ENCODE data around the gene KCNE2.

The KCNE2 gene

GRCh38 chr21:34340061-34340460 lies 23.7 kb upstream of the KCNE2 start:
- no peaks in the 10 kb centered on the region for H3K4me1 ChIP-seq (ENCODE audit: insufficient read depth, low read length)
- no peaks in the 10 kb centered on the region for H3K9me3 ChIP-seq (ENCODE audit: insufficient read depth, low read depth, low read length)
- no peaks in the 10 kb centered on the region for H3K36me3 ChIP-seq (ENCODE audit: insufficient read depth, low read depth, low read length)
- H3K27ac ChIP-seq (ENCODE audit: low read length): no peak overlapping the region
- H3K9ac ChIP-seq (ENCODE audit: low read depth, low read length): no peak overlapping the region
- H3K4me3 ChIP-seq (ENCODE audit: low read length): no peak overlapping the region
- H3K27me3 ChIP-seq (ENCODE audit: insufficient read depth, low read length): no peaks in the 10 kb centered on the region

- H3K9me3 ChIP-seq (ENCODE audit: insufficient read depth, low read depth, low read length): no peaks in the 10 kb centered on the region
- no peak overlapping the region for H3K4me3 ChIP-seq (ENCODE audit: low read length)
- no peaks in the 10 kb centered on the region for H3K4me1 ChIP-seq (ENCODE audit: insufficient read depth, low read length)
- H3K27me3 ChIP-seq (ENCODE audit: insufficient read depth, low read length): no peaks in the 10 kb centered on the region
- H3K9ac ChIP-seq (ENCODE audit: low read depth, low read length): no peak overlapping the region
- no peak overlapping the region for H3K27ac ChIP-seq (ENCODE audit: low read length)
- no peaks in the 10 kb centered on the region for H3K36me3 ChIP-seq (ENCODE audit: insufficient read depth, low read depth, low read length)
These were observed 21.3 kb upstream of the KCNE2 start for GRCh38 chr21:34342476-34342875.

DNA sequence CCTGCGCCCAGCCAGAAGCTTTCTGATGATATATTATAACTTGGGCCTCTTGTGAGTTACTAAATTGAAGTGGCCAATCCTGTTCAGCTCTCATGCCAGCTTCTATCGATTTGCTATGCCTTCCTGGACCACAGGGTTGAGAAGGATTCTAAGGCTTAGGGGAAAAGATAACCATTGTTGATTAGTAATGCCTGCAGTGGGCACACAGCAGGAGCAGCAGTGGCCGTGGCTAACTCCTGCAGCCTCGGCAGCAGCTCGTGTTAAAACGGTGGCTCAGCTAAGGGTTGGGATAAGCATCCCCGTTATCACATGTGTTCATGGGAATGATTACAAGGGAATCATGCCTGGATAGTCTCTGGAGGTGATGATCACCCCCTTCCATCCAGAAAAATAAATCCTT lies 20.5 kb upstream of the KCNE2 start:
- Histone ChIP-seq H3K4me3 (ENCODE audit: low read length) (no peak overlapping the region), H3K9me3 (ENCODE audit: insufficient read depth, low read depth, low read length) (no peaks in the 10 kb centered on the region), H3K4me1 (ENCODE audit: insufficient read depth, low read length) (no peaks in the 10 kb centered on the region), H3K9ac (ENCODE audit: low read depth, low read length) (no peak overlapping the region), H3K27me3 (ENCODE audit: insufficient read depth, low read length) (no peaks in the 10 kb centered on the region), H3K36me3 (ENCODE audit: insufficient read depth, low read depth, low read length) (no peaks in the 10 kb centered on the region), H3K27ac (ENCODE audit: low read length) (no peak overlapping the region)

- H3K27me3 ChIP-seq (ENCODE audit: insufficient read depth, low read length): no peaks in the 10 kb centered on the region
- no peaks in the 10 kb centered on the region for H3K36me3 ChIP-seq (ENCODE audit: insufficient read depth, low read depth, low read length)
- no peak overlapping the region for H3K27ac ChIP-seq (ENCODE audit: low read length)
- no peak overlapping the region for H3K4me3 ChIP-seq (ENCODE audit: low read length)
- H3K4me1 ChIP-seq (ENCODE audit: insufficient read depth, low read length): no peaks in the 10 kb centered on the region
- H3K9ac ChIP-seq (ENCODE audit: low read depth, low read length): no peak overlapping the region
- no peaks in the 10 kb centered on the region for H3K9me3 ChIP-seq (ENCODE audit: insufficient read depth, low read depth, low read length)
These were observed 19.9 kb upstream of the KCNE2 start for GRCh38 chr21:34343838-34344381.

GRCh38 chr21:34344584-34344983 lies 19.2 kb upstream of the KCNE2 start:
- H3K27ac ChIP-seq (ENCODE audit: low read length): no peak overlapping the region
- H3K4me3 ChIP-seq (ENCODE audit: low read length): no peak overlapping the region
- no peaks in the 10 kb centered on the region for H3K27me3 ChIP-seq (ENCODE audit: insufficient read depth, low read length)
- no peak overlapping the region for H3K9ac ChIP-seq (ENCODE audit: low read depth, low read length)
- no peaks in the 10 kb centered on the region for H3K4me1 ChIP-seq (ENCODE audit: insufficient read depth, low read length)
- H3K36me3 ChIP-seq (ENCODE audit: insufficient read depth, low read depth, low read length): no peaks in the 10 kb centered on the region
- no peaks in the 10 kb centered on the region for H3K9me3 ChIP-seq (ENCODE audit: insufficient read depth, low read depth, low read length)

- Histone ChIP-seq H3K4me3 (ENCODE audit: low read length) (no peak overlapping the region), H3K27me3 (ENCODE audit: insufficient read depth, low read length) (no peaks in the 10 kb centered on the region), H3K27ac (ENCODE audit: low read length) (no peak overlapping the region), H3K4me1 (ENCODE audit: insufficient read depth, low read length) (no peaks in the 10 kb centered on the region), H3K9ac (ENCODE audit: low read depth, low read length) (no peak overlapping the region), H3K36me3 (ENCODE audit: insufficient read depth, low read depth, low read length) (no peaks in the 10 kb centered on the region), H3K9me3 (ENCODE audit: insufficient read depth, low read depth, low read length) (no peaks in the 10 kb centered on the region)
These were observed 18.5 kb upstream of the KCNE2 start for GRCh38 chr21:34345091-34345871.

DNA sequence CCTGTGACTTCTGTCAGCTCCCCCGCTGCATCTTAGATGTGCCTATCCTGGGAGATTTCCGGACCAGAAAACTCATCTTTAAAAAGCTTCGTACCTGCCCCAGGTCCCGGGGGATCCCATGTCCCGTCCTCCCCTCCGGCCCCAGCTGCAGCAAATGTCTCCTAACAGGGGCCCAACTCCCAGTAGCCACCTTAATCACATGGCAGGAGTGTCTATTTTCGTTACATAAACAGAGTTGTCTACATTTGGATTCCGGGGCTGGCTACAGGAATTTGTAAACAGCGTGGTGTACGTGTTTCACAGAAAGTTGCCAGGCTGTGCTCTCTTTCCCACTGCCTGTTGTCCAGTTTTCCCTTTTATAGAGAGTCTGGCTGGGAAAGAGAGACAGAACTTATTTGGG lies 17.9 kb upstream of the KCNE2 start:
- Histone ChIP-seq H3K4me3 (ENCODE audit: low read length) (no peak overlapping the region), H3K4me1 (ENCODE audit: insufficient read depth, low read length) (no peaks in the 10 kb centered on the region), H3K9me3 (ENCODE audit: insufficient read depth, low read depth, low read length) (no peaks in the 10 kb centered on the region), H3K36me3 (ENCODE audit: insufficient read depth, low read depth, low read length) (no peaks in the 10 kb centered on the region), H3K27ac (ENCODE audit: low read length) (no peak overlapping the region), H3K9ac (ENCODE audit: low read depth, low read length) (no peak overlapping the region), H3K27me3 (ENCODE audit: insufficient read depth, low read length) (no peaks in the 10 kb centered on the region)

GRCh38 chr21:34348890-34349519 lies 14.8 kb upstream of the KCNE2 start:
- Histone ChIP-seq H3K9me3 (ENCODE audit: insufficient read depth, low read depth, low read length) (no peaks in the 10 kb centered on the region), H3K4me3 (ENCODE audit: low read length) (no peak overlapping the region), H3K9ac (ENCODE audit: low read depth, low read length) (no peak overlapping the region), H3K36me3 (ENCODE audit: insufficient read depth, low read depth, low read length) (no peaks in the 10 kb centered on the region), H3K27me3 (ENCODE audit: insufficient read depth, low read length) (no peaks in the 10 kb centered on the region), H3K27ac (ENCODE audit: low read length) (no peak overlapping the region), H3K4me1 (ENCODE audit: insufficient read depth, low read length) (no peaks in the 10 kb centered on the region)

DNA sequence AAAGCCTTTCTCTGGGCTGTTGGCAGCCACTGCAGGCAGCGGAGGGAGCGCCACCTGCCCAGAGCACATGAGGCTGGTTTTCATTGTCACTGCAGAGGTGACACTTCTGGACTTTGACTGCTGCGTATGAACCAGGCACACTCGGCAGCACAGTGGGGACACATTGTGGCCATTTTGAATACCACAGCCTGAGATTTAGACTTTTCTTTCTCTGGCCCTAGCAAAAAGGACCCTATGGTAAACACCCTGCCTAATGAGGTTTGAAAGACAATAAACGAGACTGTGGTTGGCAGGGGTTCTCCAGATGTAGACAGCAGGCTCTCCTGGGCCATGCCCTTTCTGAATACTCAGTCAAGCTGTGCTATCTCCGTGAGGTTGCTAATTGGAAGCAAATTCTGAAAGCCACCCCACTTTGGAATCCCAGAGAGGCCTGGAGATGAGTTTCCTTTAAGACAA lies 12.0 kb upstream of the KCNE2 start:
- Histone ChIP-seq H3K27ac (ENCODE audit: low read length) (no peak overlapping the region), H3K9ac (ENCODE audit: low read depth, low read length) (no peak overlapping the region), H3K4me1 (ENCODE audit: insufficient read depth, low read length) (no peaks in the 10 kb centered on the region), H3K9me3 (ENCODE audit: insufficient read depth, low read depth, low read length) (no peaks in the 10 kb centered on the region), H3K4me3 (ENCODE audit: low read length) (no peak overlapping the region), H3K27me3 (ENCODE audit: insufficient read depth, low read length) (no peaks in the 10 kb centered on the region), H3K36me3 (ENCODE audit: insufficient read depth, low read depth, low read length) (no peaks in the 10 kb centered on the region)

- H3K36me3 ChIP-seq (ENCODE audit: insufficient read depth, low read depth, low read length): no peaks in the 10 kb centered on the region
- no peak overlapping the region for H3K27ac ChIP-seq (ENCODE audit: low read length)
- no peak overlapping the region for H3K4me3 ChIP-seq (ENCODE audit: low read length)
- no peaks in the 10 kb centered on the region for H3K27me3 ChIP-seq (ENCODE audit: insufficient read depth, low read length)
- H3K4me1 ChIP-seq (ENCODE audit: insufficient read depth, low read length): no peaks in the 10 kb centered on the region
- no peak overlapping the region for H3K9ac ChIP-seq (ENCODE audit: low read depth, low read length)
- H3K9me3 ChIP-seq (ENCODE audit: insufficient read depth, low read depth, low read length): no peaks in the 10 kb centered on the region
These were observed 11.2 kb upstream of the KCNE2 start for GRCh38 chr21:34352556-34352955.

GRCh38 chr21:34353182-34353581 lies 10.6 kb upstream of the KCNE2 start:
- H3K4me3 ChIP-seq (ENCODE audit: low read length): no peak overlapping the region
- no peaks in the 10 kb centered on the region for H3K4me1 ChIP-seq (ENCODE audit: insufficient read depth, low read length)
- H3K36me3 ChIP-seq (ENCODE audit: insufficient read depth, low read depth, low read length): no peaks in the 10 kb centered on the region
- no peak overlapping the region for H3K27ac ChIP-seq (ENCODE audit: low read length)
- H3K27me3 ChIP-seq (ENCODE audit: insufficient read depth, low read length): no peaks in the 10 kb centered on the region
- no peak overlapping the region for H3K9ac ChIP-seq (ENCODE audit: low read depth, low read length)
- H3K9me3 ChIP-seq (ENCODE audit: insufficient read depth, low read depth, low read length): no peaks in the 10 kb centered on the region

- H3K4me1 ChIP-seq (ENCODE audit: insufficient read depth, low read length): no peaks in the 10 kb centered on the region
- no peak overlapping the region for H3K9ac ChIP-seq (ENCODE audit: low read depth, low read length)
- no peaks in the 10 kb centered on the region for H3K9me3 ChIP-seq (ENCODE audit: insufficient read depth, low read depth, low read length)
- no peak overlapping the region for H3K4me3 ChIP-seq (ENCODE audit: low read length)
- no peaks in the 10 kb centered on the region for H3K27me3 ChIP-seq (ENCODE audit: insufficient read depth, low read length)
- no peak overlapping the region for H3K27ac ChIP-seq (ENCODE audit: low read length)
- H3K36me3 ChIP-seq (ENCODE audit: insufficient read depth, low read depth, low read length): no peaks in the 10 kb centered on the region
These were observed 9.0 kb upstream of the KCNE2 start for GRCh38 chr21:34354836-34355235.

Measured in iPS-20b (cell line).